NK-92 treated with Interleukin-12 subunit alpha and Interleukin-12 subunit beta, amount 100 ng/mL, for 24 hours (cell line): ENCODE results near the gene INAFM2.
A peak's percentile ranks its signal among the peaks of the same experiment; 100 is the strongest.

Experiments
- DNase-seq: peaks from one replicate; lab custom pipeline; 2025; lab: John Stamatoyannopoulos, UW

The INAFM2 gene

GRCh38 chr15:40344631-40345120 lies 21.2 kb downstream of the INAFM2 start:
- peak; percentile 41 for DNase-seq

GRCh38 chr15:40345225-40345866 lies 21.9 kb downstream of the INAFM2 start:
- no peak for DNase-seq

GRCh38 chr15:40345867-40346578 lies 22.5 kb downstream of the INAFM2 start:
- no peak for DNase-seq

- no peak for DNase-seq
These were observed 23.4 kb downstream of the INAFM2 start for GRCh38 chr15:40346579-40347558.

GRCh38 chr15:40347559-40348473 lies 24.3 kb downstream of the INAFM2 start:
- DNase-seq: no peak

- no peak for DNase-seq
These were observed 25.0 kb downstream of the INAFM2 start for GRCh38 chr15:40348474-40348870.

- no peak for DNase-seq
These were observed 25.7 kb downstream of the INAFM2 start for GRCh38 chr15:40349163-40349562.

- DNase-seq: no peak
These were observed 28.9 kb downstream of the INAFM2 start for GRCh38 chr15:40352281-40352901.

- DNase-seq: no peak
These were observed 30.2 kb downstream of the INAFM2 start for GRCh38 chr15:40353697-40354096.

GRCh38 chr15:40354408-40355171 lies 31.1 kb downstream of the INAFM2 start:
- DNase-seq: no peak

- no peak for DNase-seq
These were observed 32.6 kb downstream of the INAFM2 start for GRCh38 chr15:40355976-40356585.

- no peak for DNase-seq
These were observed 33.8 kb downstream of the INAFM2 start for GRCh38 chr15:40357246-40357645.

- peak; percentile 79 for DNase-seq
These were observed 34.4 kb downstream of the INAFM2 start, which contains the start of gene DISP2 for GRCh38 chr15:40357723-40358470. TSS of gene DISP2 (plus strand) at chr15:40358219. CDS start at chr15:40358322, 103 bp downstream.

- peak; percentile 53 for DNase-seq
These were observed 35.2 kb downstream of the INAFM2 start for GRCh38 chr15:40358471-40359353.

GRCh38 chr15:40360015-40360414 lies 36.5 kb downstream of the INAFM2 start:
- no peak for DNase-seq

GRCh38 chr15:40361640-40362039 lies 38.1 kb downstream of the INAFM2 start:
- no peak for DNase-seq

- DNase-seq: no peak
These were observed 40.1 kb downstream of the INAFM2 start for GRCh38 chr15:40363611-40364010.

GRCh38 chr15:40364251-40364650 lies 40.8 kb downstream of the INAFM2 start:
- DNase-seq: no peak
